HL-60/S4 (cell line): ENCODE data around the gene AGBL2.
"Not testable (repeated sequence)": the region's sequence is repeated elsewhere in the genome, so short reads cannot be mapped to it uniquely, and the experiment has no call there.

Experiments
- in situ Hi-C: fragments of 300-500 bp; cut with MboI; formaldehyde crosslinking; loops from 2 replicates; pipeline ENCODE4 v1.14.3; 2022; ENCODE audit warnings: low sequenced_read_pairs

The AGBL2 gene

DNA sequence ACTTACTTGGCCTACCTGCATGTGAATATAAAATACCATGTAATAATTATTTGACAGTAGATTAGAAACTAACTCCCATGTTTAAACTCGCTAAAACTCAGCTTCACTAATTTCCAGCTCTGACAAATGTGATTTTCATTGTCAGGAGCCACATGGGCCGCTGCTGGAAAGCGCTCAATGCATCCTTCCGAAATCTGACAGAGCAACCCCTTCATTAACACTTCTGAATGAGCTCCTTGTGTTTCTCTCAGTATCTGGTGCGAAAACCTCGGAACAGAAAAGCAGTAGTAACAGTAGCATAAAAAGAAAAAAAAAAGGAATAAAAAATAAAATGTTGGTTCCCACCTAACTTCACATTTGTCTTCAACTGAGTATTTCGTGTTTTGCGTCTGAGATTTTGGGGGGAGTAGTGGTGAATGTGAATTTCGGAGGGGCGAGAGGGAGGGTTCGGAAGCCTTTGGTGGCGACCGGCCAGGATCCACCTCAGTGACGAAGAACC, 73.5 kb downstream of the AGBL2 start:
- in situ Hi-C loops, result no loop called here

DNA sequence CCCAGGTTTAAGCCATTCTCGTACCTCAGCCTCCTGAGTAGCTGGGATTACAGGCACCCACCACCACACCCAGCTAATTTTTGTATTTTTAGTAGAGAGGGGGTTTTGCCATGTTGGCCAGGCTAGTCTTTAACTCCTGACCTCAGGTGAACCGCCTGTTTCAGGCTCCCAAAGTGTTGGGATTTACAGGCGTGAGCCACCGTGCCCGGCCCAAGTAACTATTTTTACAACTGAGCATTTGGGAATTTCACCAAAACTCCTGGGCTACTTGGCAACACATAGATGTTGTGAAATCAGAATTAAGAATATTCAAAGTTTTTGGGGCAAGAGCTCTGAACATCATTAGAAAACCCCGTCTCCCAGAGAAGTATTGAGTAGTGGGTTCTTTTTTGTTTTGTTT, 74.7 kb downstream of the AGBL2 start:
- in situ Hi-C loops, result not testable (repeated sequence)

DNA sequence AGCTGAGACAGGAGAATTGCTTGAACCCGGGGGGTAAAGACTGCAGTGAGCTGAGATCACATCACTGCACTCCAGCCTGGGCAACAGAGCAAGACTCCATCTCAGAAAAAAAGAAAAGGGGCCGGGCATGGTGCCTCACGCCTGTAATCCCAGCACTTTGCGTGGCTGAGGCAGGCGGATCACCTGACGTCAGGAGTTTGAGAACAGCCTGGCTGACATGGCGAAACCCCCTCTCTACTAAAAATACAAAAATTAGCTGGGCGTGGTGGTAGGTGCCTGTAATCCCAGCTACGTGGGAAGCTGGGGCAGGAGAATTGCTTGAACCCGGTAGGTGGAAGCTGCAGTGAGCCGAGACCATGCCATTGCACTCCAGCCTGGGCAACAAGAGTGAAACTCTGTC, 78.8 kb downstream of the AGBL2 start:
- in situ Hi-C loops, result not testable (repeated sequence)

DNA sequence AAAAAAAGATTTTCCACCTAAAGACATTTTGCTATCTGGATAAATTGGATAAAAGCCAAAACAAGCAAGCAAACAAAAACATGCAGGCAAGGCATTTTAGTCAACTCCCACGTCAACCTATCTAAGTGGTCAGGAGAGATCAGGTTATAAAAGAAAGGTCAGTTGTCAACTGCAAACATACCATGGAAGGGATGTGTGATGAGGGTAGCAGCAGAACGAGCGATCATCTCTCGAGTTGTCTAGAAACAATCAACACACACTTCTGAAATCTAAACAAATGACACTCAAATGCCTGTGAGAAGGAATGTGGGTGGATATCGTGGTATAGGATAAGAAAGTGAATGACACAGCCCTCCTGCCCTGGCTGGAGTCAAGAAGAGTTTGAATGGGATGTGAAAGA, 83.7 kb downstream of the AGBL2 start:
- in situ Hi-C loops, result no loop called here

DNA sequence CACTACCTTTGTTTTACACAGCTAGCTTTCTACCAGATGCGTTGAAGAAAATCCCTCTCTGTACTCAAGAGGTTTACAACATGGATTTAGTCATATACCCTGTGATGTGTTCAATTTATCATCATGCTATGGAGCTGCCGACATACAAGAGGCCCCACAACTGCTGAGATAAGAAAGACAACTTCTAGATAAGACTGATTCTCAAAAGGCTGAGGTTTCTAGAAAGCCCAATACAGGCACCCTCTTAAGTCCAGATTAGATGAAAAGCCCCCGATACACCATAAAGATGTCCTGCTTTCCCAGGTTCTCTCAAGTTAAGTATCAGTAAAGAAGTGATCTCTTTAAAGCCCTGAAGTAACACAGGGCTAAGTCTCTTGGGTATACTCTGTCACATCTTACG, 87.1 kb downstream of the AGBL2 start:
- in situ Hi-C loops, result no loop called here

DNA sequence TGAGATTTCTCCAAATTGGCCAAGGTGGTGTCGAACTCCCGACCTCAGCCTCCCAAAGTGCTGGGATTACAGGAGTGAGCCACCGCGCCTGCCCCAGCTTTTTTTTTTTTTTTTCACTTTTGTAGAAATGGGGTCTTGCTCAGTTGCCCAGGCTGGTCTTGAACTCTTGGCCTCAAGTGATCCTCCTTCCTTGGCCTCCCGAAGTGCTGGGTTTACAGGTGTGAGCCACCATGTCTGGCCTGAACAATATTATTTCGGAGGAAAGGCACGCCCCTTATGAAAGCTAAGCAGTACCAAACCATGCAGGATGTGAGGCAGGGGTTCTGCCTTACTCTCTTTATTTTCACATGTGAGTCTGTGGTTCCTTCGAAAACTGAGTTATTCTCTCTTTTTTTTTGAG, 88.9 kb downstream of the AGBL2 start:
- in situ Hi-C loops, result no loop called here

DNA sequence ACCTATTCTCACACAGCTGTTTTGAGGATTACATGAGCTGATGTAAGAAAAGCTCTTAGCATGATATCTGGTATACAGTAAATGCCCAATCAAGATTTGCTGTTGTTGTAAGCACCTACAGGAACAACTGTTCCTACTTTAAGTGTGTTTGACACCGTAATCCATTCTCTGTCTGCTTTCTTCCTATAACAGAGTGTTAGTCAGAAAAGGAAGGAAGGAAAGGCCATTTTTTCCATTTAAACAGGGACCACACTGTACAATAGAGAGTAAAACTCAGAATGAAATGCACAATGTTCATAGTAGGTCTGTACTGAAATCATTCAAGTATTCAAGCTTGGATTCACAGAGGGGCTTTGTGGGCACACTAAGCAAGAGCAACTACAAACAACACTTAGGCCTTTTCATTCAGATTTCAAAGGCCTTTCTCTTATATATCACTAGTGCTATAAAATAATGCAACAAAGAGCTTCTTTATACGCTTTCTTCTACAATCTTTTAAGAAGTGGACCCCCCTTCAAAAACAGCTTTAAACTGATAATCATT, 94.3 kb downstream of the AGBL2 start:
- in situ Hi-C loops, result no loop called here

DNA sequence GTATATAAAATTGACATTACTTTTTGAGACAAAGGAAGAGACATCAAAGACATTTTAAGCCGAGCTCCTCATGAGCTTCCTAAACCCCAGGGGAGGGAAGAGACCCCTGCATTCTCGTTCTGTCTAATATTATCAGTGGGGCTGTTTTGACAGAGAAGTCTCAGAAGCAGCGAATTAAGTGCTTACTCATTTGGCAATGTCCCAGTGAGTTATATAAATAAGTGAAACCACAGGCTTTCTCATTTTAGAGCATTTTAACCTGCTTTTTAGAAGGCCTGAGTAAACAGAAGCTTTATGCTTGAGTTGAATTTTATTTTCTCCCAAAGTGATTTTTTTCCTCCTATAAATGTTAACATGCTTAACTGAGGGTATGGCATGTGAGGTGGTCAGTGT, 97.8 kb downstream of the AGBL2 start:
- in situ Hi-C loops, result no loop called here

DNA sequence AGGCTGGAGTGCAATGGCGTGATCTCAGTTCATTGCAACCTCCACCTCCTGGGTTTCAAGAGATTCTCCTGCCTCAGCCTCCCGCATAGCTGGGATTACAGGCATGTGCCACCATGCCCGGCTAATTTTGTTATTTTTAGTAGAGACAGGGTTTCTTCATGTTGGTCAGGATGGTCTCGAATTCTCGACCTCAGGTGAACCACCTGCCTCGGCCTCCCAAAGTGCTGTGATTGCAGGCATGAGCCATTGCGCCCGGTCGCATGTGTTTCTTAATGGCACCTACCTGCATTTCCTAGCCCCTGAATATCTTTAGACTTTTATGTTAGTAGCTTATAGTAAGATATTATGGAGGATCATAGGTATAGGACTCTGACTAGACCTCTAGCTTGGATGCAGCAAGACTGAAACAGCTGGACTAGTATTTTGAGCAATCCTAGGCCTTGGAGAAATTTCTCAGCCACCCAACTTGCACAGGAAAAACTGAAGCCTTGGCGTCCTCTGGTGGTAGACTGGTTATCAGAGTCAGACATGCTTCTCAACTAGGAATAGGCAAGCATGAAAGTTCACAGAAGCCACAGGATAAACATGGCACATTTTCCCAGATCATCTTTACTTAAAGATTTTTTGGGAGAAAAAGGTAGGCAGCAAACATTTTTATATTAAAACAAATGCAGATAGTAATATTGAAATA, 98.3 kb downstream of the AGBL2 start:
- in situ Hi-C loops, result no loop called here

DNA sequence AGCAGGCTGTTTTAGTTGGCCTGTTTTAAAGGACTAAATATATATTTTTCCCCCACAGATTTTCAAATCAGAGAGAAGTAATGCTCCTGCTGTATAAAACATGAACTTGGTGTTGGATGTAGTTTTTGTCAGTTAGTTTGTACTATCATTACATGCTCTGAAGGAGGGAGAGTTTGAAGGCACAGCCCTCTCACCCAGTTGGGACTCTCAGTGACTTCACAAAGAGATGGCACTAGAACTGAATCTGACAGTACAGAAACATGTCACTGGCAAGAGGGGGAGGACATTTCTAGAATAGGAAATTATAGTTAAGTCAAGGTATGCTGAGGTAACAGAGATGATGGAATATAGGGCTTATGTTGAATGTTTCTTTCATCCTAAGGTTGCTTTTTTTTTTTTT, 99.9 kb downstream of the AGBL2 start:
- in situ Hi-C loops, result no loop called here

DNA sequence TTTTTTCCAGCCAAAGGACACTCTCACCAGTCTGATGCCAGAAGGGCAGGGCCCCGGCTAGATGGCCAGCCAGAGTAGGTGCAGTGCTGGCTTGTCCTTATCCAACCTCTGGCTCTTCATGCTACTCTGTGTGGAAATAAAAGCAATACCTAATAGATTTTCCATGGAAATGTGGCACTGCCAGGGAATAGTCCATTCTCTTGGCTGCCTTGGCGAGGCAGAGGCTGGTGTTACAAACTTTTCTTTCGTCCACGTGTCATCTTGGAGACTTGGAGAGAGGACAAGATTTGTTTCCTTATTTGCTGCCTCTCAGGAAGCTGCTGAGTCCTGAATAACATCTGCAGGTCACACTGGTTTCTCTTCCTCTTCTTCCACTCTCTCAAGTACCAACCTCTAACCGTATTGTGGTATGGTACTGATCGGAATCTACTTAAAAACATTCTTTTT, 103.8 kb downstream of the AGBL2 start:
- in situ Hi-C loops, result no loop called here

DNA sequence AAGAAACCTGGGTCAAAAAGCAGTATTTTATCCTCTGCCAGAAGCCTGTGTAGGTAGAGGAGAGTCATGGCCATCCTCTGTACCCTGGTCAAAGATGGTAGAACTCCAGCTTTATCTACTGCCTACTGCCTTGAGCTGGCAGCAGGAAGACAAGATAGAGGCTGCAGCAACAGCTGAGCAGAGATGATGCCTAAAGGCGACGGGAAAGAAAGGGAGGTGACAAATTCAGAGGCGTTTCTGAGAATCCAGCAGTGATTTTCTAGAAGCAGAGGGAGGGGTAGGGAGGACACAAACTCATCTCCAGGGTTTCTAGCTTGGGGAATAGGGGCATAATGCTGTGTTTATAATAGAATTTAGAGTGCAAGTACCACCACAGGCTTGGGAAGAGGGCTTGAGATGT, 105.5 kb downstream of the AGBL2 start:
- in situ Hi-C loops, result no loop called here
